Activated T-cell treated with anti-CD3 and anti-CD28 coated beads, Interleukin-2, amount 50 U/mL, for 4 hours (primary cell): ENCODE results near the gene EGLN3. TPM values are rescaled to one million over a fixed set of nuclear protein-coding genes. Genes with fewer than 3 reads are reported as not detected.

Experiments used
- ATAC-seq, 2 donors: fragments of 200-7000 bp; cut with Tn5 transposase; one replicate each; pipeline ENCODE4 v1.10.0; 2021
- DNase-seq: peaks from one replicate; pipeline ENCODE4 v3.0.0-alpha.2; 2020
- H3K27me3 Mint-ChIP-seq: one replicate; pipeline ENCODE4 v1.8.0; 2021; ENCODE audit warnings: low read depth, mixed read lengths
- H3K36me3 Mint-ChIP-seq: one replicate; pipeline ENCODE4 v1.8.0; 2022; ENCODE audit warnings: mixed read lengths; ENCODE audit not compliant: insufficient read depth
- H3K4me1 Mint-ChIP-seq: one replicate; pipeline ENCODE4 v1.8.0; 2021; ENCODE audit warnings: low read depth, mixed read lengths
- H3K4me3 Mint-ChIP-seq: one replicate; pipeline ENCODE4 v1.8.0; 2021; ENCODE audit warnings: mild to moderate bottlenecking, moderate library complexity, mixed read lengths
- H3K9me3 Mint-ChIP-seq: one replicate; pipeline ENCODE4 v1.8.0; 2021; ENCODE audit warnings: mixed read lengths
- total RNA-seq, 3 donors: library from RNA; stranded (reverse); gene quantifications; one replicate each; pipeline ENCODE4 v1.2.1, GENCODE V29; 2021

Gene EGLN3
- total RNA-seq, 3 donors from 2014 or later = 2.0 to 2.8 (median 2.4) TPM

GRCh38 chr14:33901426-33902155, 49.3 kb downstream of the EGLN3 start:
- Mint-ChIP-seq H3K4me1 (peaks cover 6% of the 10 kb centered on the region), H3K4me3 (no peak overlapping the region), H3K27me3 (no peaks in the 10 kb centered on the region), H3K9me3 (no peaks in the 10 kb centered on the region), H3K36me3 (no peaks in the 10 kb centered on the region)
- ATAC-seq (no peak), DNase-seq (no peak)

- Mint-ChIP-seq H3K27me3 (no peaks in the 10 kb centered on the region), H3K36me3 (no peaks in the 10 kb centered on the region), H3K4me1 (peaks cover 6% of the 10 kb centered on the region), H3K9me3 (no peaks in the 10 kb centered on the region), H3K4me3 (no peak overlapping the region)
- ATAC-seq (no peak), DNase-seq (no peak)
These were observed 50.2 kb downstream of the EGLN3 start for GRCh38 chr14:33900706-33901105.

GRCh38 chr14:33899723-33900341, 51.0 kb downstream of the EGLN3 start:
- no peak for DNase-seq
- no peak for ATAC-seq
- Mint-ChIP-seq H3K27me3 (no peaks in the 10 kb centered on the region), H3K4me3 (no peak overlapping the region), H3K36me3 (no peaks in the 10 kb centered on the region), H3K4me1 (peaks cover 6% of the 10 kb centered on the region), H3K9me3 (peaks cover 2% of the 10 kb centered on the region)

- Mint-ChIP-seq H3K27me3 (no peaks in the 10 kb centered on the region), H3K4me3 (no peak overlapping the region), H3K9me3 (peaks cover 10% of the 10 kb centered on the region), H3K4me1 (peaks cover 2% of the 10 kb centered on the region), H3K36me3 (peaks cover 2% of the 10 kb centered on the region)
- ATAC-seq (no peak), DNase-seq (no peak)
These were observed 52.9 kb downstream of the EGLN3 start for GRCh38 chr14:33897878-33898535.

GRCh38 chr14:33897382-33897781, 53.5 kb downstream of the EGLN3 start:
- ATAC-seq (no peak), DNase-seq (no peak)
- H3K27me3 Mint-ChIP-seq = no peaks in the 10 kb centered on the region
- peaks cover 10% of the 10 kb centered on the region for H3K9me3 Mint-ChIP-seq
- H3K36me3 Mint-ChIP-seq = peaks cover 2% of the 10 kb centered on the region
- H3K4me3 Mint-ChIP-seq = no peak overlapping the region
- no peaks in the 10 kb centered on the region for H3K4me1 Mint-ChIP-seq

- peaks cover 19% of the 10 kb centered on the region for H3K9me3 Mint-ChIP-seq
- ATAC-seq = no peak
- H3K36me3 Mint-ChIP-seq = peaks cover 2% of the 10 kb centered on the region
- DNase-seq = no peak
- H3K4me1 Mint-ChIP-seq = peaks cover 9% of the 10 kb centered on the region
- H3K4me3 Mint-ChIP-seq = no peak overlapping the region
- no peaks in the 10 kb centered on the region for H3K27me3 Mint-ChIP-seq
These were observed 56.5 kb downstream of the EGLN3 start for GRCh38 chr14:33894339-33894738.

GRCh38 chr14:33891700-33892099, 59.2 kb downstream of the EGLN3 start:
- Mint-ChIP-seq H3K27me3 (no peaks in the 10 kb centered on the region), H3K36me3 (peaks cover 2% of the 10 kb centered on the region), H3K9me3 (peaks cover 35% of the 10 kb centered on the region), H3K4me3 (no peak overlapping the region), H3K4me1 (peaks cover 9% of the 10 kb centered on the region)
- DNase-seq (no peak), ATAC-seq (no peak)

- DNase-seq (no peak), ATAC-seq (no peak)
- Mint-ChIP-seq H3K27me3 (no peaks in the 10 kb centered on the region), H3K4me3 (no peak overlapping the region), H3K4me1 (no peaks in the 10 kb centered on the region), H3K36me3 (no peaks in the 10 kb centered on the region), H3K9me3 (peaks cover 22% of the 10 kb centered on the region)
These were observed 66.0 kb downstream of the EGLN3 start for GRCh38 chr14:33884916-33885315.

GRCh38 chr14:33880330-33880729, 70.5 kb downstream of the EGLN3 start:
- H3K9me3 Mint-ChIP-seq = peaks cover 27% of the 10 kb centered on the region
- no peaks in the 10 kb centered on the region for H3K27me3 Mint-ChIP-seq
- DNase-seq = no peak
- H3K36me3 Mint-ChIP-seq = no peaks in the 10 kb centered on the region
- ATAC-seq = no peak
- H3K4me3 Mint-ChIP-seq = no peak overlapping the region
- H3K4me1 Mint-ChIP-seq = no peaks in the 10 kb centered on the region

- H3K4me1 Mint-ChIP-seq = no peaks in the 10 kb centered on the region
- ATAC-seq (no peak), DNase-seq (no peak)
- no peaks in the 10 kb centered on the region for H3K27me3 Mint-ChIP-seq
- H3K4me3 Mint-ChIP-seq = no peak overlapping the region
- no peaks in the 10 kb centered on the region for H3K36me3 Mint-ChIP-seq
- H3K9me3 Mint-ChIP-seq = peaks cover 29% of the 10 kb centered on the region
These were observed 71.1 kb downstream of the EGLN3 start for GRCh38 chr14:33879684-33880286.

GRCh38 chr14:33876274-33876673, 74.6 kb downstream of the EGLN3 start:
- H3K4me1 Mint-ChIP-seq = no peaks in the 10 kb centered on the region
- peaks cover 35% of the 10 kb centered on the region for H3K9me3 Mint-ChIP-seq
- peaks cover 2% of the 10 kb centered on the region for H3K27me3 Mint-ChIP-seq
- H3K36me3 Mint-ChIP-seq = no peaks in the 10 kb centered on the region
- DNase-seq (no peak), ATAC-seq (no peak)
- no peak overlapping the region for H3K4me3 Mint-ChIP-seq
